Endothelial cell of umbilical vein (primary cell): ENCODE measurements around the gene CD80. TPM values are rescaled to one million over a fixed set of nuclear protein-coding genes. Genes with fewer than 3 reads are reported as not detected.

Source experiments
- BruUV-seq: library from RNA; stranded (reverse); fragments of 400-500 nt; replicated peaks from 2 replicates; lab custom pipeline; 2021; lab: Mats Ljungman, UMichigan
- CTCF ChIA-PET: fragments of 300-600, 350-600 bp; sonication (Branson Sonifier 250); formaldehyde crosslinking; loops from one replicate; lab custom pipeline; 2021; ENCODE audit warnings: antibody characterized with exemption, inconsistent platforms; lab: Charles Lee
- POLR2A ChIA-PET: fragments of 300-600, 350-600 bp; sonication (Branson Sonifier 250); formaldehyde crosslinking; loops from one replicate; lab custom pipeline; 2021; ENCODE audit warnings: antibody characterized with exemption, inconsistent platforms; lab: Charles Lee
- DNase-seq: peaks from one replicate; pipeline ENCODE4 v3.0.0-alpha.2; 2011; ENCODE audit warnings: low read depth, low spot score
- FAIRE-seq: peaks from 2 replicates; lab custom pipeline; 2011; peaks lifted over from hg19 to GRCh38; lab: Jason Lieb, UNC
- H2AFZ ChIP-seq: 2 replicates; pipeline ENCODE4 v1.6.0; 2012; ENCODE audit warnings: low read depth, low read length, control low read depth, inconsistent platforms
- H3K27ac ChIP-seq: 2 replicates; pipeline ENCODE4 v1.5.1; 2011; ENCODE audit warnings: low read depth, mild to moderate bottlenecking, control low read depth, low read length, moderate library complexity; ENCODE audit not compliant: insufficient read depth
- H3K27me3 ChIP-seq, 2 experiments: 2 replicates each; pipeline versions ENCODE4 v1.6.0 to v1.6.1; 2011; ENCODE audit warnings: low read length in 2 of 2, mixed read lengths in 1 of 2; ENCODE audit not compliant: control insufficient read depth in 2 of 2, insufficient read depth in 2 of 2
- H3K36me3 ChIP-seq, 2 experiments: 2 replicates in 1 of 2; 3 replicates in 1 of 2; pipeline ENCODE4 v1.5.1; 2011; ENCODE audit warnings: low read length in 2 of 2, mild to moderate bottlenecking in 1 of 2, moderate library complexity in 1 of 2; ENCODE audit not compliant: control insufficient read depth in 2 of 2, insufficient read depth in 2 of 2; ENCODE audit errors: extremely low read depth in 1 of 2
- H3K4me1 ChIP-seq: 3 replicates; pipeline ENCODE4 v1.5.1; 2011; ENCODE audit warnings: mild to moderate bottlenecking, low read length; ENCODE audit not compliant: control insufficient read depth, insufficient read depth; ENCODE audit errors: extremely low read depth
- H3K4me2 ChIP-seq: 2 replicates; pipeline ENCODE4 v1.6.1; 2011; ENCODE audit warnings: low read length, control low read depth, mixed read lengths; ENCODE audit not compliant: insufficient read depth
- H3K4me3 ChIP-seq, 3 experiments: fragments of 200-600 bp in 1 of 3; sonication (generic), shearing (Covaris generic) in 1 of 3; replicated peaks in 1 of 3; 2 replicates each; pipeline ENCODE4 v1.5.1; 2011 to 2016; ENCODE audit warnings: control low read depth in 3 of 3, low read length in 3 of 3, mild to moderate bottlenecking in 2 of 3, inconsistent platforms in 1 of 3, low read depth in 1 of 3, moderate library complexity in 1 of 3; ENCODE audit not compliant: insufficient read depth in 1 of 3
- H3K79me2 ChIP-seq: 2 replicates; pipeline ENCODE4 v1.6.0; 2012; ENCODE audit warnings: low read length, inconsistent platforms; ENCODE audit not compliant: control insufficient read depth, insufficient read depth
- H3K9ac ChIP-seq: replicated peaks from 2 replicates; pipeline ENCODE3; 2011; ENCODE audit warnings: low read length, control low read depth; ENCODE audit not compliant: insufficient read depth; ENCODE audit errors: extremely low read depth
- H3K9me1 ChIP-seq: replicated peaks from 3 replicates; pipeline ENCODE4 v1.6.0; 2011; ENCODE audit warnings: mild to moderate bottlenecking, low read length; ENCODE audit not compliant: control insufficient read depth, insufficient read depth; ENCODE audit errors: extremely low read depth
- H3K9me3 ChIP-seq: replicated peaks from 2 replicates; pipeline ENCODE4 v1.5.1; 2012; ENCODE audit warnings: low read length, inconsistent platforms; ENCODE audit not compliant: control insufficient read depth, insufficient read depth
- H4K20me1 ChIP-seq: replicated peaks from 2 replicates; pipeline ENCODE3; 2011; ENCODE audit warnings: mild to moderate bottlenecking, low read length; ENCODE audit not compliant: control insufficient read depth, insufficient read depth; ENCODE audit errors: extremely low read depth
- EZH2 ChIP-seq: IDR thresholded peaks from 2 replicates; pipeline ENCODE4 v1.6.1; 2012; ENCODE audit warnings: borderline replicate concordance, low read depth, mild to moderate bottlenecking, moderate library complexity, low read length, inconsistent platforms; ENCODE audit not compliant: severe bottlenecking
- FOS ChIP-seq: IDR thresholded peaks from 2 replicates; pipeline ENCODE4 v1.6.1; 2011; ENCODE audit warnings: mild to moderate bottlenecking, low read length, moderate library complexity, borderline replicate concordance; ENCODE audit not compliant: insufficient read depth
- GATA2 ChIP-seq: IDR thresholded peaks from 2 replicates; pipeline ENCODE4 v1.7.0; 2011; ENCODE audit warnings: low read depth, mild to moderate bottlenecking, moderate library complexity, mixed read lengths, low read length; ENCODE audit not compliant: insufficient read length, insufficient read depth
- JUN ChIP-seq: IDR thresholded peaks from 2 replicates; pipeline ENCODE4 v1.6.1; 2011; ENCODE audit warnings: borderline replicate concordance, low read depth; ENCODE audit not compliant: insufficient read length, insufficient read depth
- MAX ChIP-seq: IDR thresholded peaks from 2 replicates; pipeline ENCODE4 v1.6.1; 2011; ENCODE audit not compliant: insufficient read depth, insufficient read length
- MYC ChIP-seq: IDR thresholded peaks from one replicate; pipeline ENCODE4 v1.6.1; 2011; ENCODE audit warnings: mild to moderate bottlenecking, low read depth, low read length
- POLR2A ChIP-seq: IDR thresholded peaks from 2 replicates; pipeline ENCODE4 v1.6.1; 2012; ENCODE audit warnings: low read depth, mild to moderate bottlenecking, control low read depth, low read length
- POLR2AphosphoS5 ChIP-seq: IDR thresholded peaks from 2 replicates; pipeline ENCODE4 v1.6.1; 2012; ENCODE audit warnings: low read depth, mild to moderate bottlenecking, control low read depth, low read length, moderate library complexity; ENCODE audit not compliant: insufficient read depth
- dilution Hi-C: fragments of 300-500 bp; cut with MboI; formaldehyde crosslinking; loops from one replicate; pipeline ENCODE4 v1.15.0; 2019; ENCODE audit warnings: low sequenced_read_pairs; ENCODE audit not compliant: extremely low pct_ligation_motif_present
- intact Hi-C: fragments of 100-400 bp; cut with micrococcal nuclease; formaldehyde crosslinking; loops from one replicate; pipeline ENCODE4 v1.10.0; 2022
- polyA plus RNA-seq, 4 experiments: library from polyadenylated mRNA; depleted of rRNA in 3 of 4; stranded (reverse) in 3 of 4; unstranded in 1 of 4; fragments of >200 nt; gene quantifications; 2 replicates each; pipeline versions ENCODE4 v1.2.1 to v1.2.3, GENCODE V29; 2011 to 2012; ENCODE audit warnings: missing spikeins in 1 of 4
- total RNA-seq: library from RNA; stranded (reverse); gene quantifications from 2 replicates; pipeline ENCODE4 v1.2.3, GENCODE V29; 2021
- TF ChIP-seq, protein P1 (sequence below), 2 donors: IDR thresholded peaks; 1 replicate in 1 of 2; 2 replicates in 1 of 2; pipeline ENCODE4 v1.5.1; 2011; ENCODE audit warnings: low read length in 2 of 2, mild to moderate bottlenecking in 2 of 2, moderate library complexity in 2 of 2, control low read depth in 1 of 2, inconsistent platforms in 1 of 2, low read depth in 1 of 2; ENCODE audit not compliant: insufficient read depth in 1 of 2; ENCODE audit errors: extremely low read depth in 1 of 2

The CD80 gene
- total and polyA plus RNA-seq, 2 donors (not counting 3 experiments of a cell fraction or from before 2014, with no cell fraction given), result not detected

- dilution Hi-C loops (no loop called here), intact Hi-C loops (no loop called here)
- Histone ChIP-seq H3K9ac (no peak overlapping the region), H2AFZ (no peak overlapping the region), H3K36me3 (peaks cover 6 to 9% of the 10 kb centered on the region in 2 experiments), H3K4me3 (no peak overlapping the region), H3K4me1 (no peaks in the 10 kb centered on the region), H3K27ac (no peak overlapping the region), H3K4me2 (no peak overlapping the region), H3K79me2 (no peaks in the 10 kb centered on the region), H3K9me3 (no peaks in the 10 kb centered on the region), H3K27me3 (no peaks in the 10 kb centered on the region), H4K20me1 (no peaks in the 10 kb centered on the region), H3K9me1 (no peaks in the 10 kb centered on the region)
- no TSS peak for BruUV-seq
- POLR2A ChIA-PET, result interaction anchor here (0.7 kb wide), 1 partner anchor 297 kb away, joined by 3 read pairs; no protein-coding TSS in a partner anchor
- no peak for FAIRE-seq
- no peak for TF ChIP-seq FOS
- no peak for TF ChIP-seq MAX
- TF ChIP-seq, protein P1, sequence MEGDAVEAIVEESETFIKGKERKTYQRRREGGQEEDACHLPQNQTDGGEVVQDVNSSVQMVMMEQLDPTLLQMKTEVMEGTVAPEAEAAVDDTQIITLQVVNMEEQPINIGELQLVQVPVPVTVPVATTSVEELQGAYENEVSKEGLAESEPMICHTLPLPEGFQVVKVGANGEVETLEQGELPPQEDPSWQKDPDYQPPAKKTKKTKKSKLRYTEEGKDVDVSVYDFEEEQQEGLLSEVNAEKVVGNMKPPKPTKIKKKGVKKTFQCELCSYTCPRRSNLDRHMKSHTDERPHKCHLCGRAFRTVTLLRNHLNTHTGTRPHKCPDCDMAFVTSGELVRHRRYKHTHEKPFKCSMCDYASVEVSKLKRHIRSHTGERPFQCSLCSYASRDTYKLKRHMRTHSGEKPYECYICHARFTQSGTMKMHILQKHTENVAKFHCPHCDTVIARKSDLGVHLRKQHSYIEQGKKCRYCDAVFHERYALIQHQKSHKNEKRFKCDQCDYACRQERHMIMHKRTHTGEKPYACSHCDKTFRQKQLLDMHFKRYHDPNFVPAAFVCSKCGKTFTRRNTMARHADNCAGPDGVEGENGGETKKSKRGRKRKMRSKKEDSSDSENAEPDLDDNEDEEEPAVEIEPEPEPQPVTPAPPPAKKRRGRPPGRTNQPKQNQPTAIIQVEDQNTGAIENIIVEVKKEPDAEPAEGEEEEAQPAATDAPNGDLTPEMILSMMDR (IDR thresholded peaks at IDR 0.05; ENCODE audit: extremely low read depth in 1 of 2, insufficient read depth in 1 of 2, low read depth in 1 of 2, low read length in 2 of 2), result no peak
- TF ChIP-seq POLR2AphosphoS5, result no peak
- no peak for TF ChIP-seq MYC
- no peak for TF ChIP-seq JUN
- no peak for TF ChIP-seq GATA2
- TF ChIP-seq EZH2, result no peak
- TF ChIP-seq POLR2A, result no peak
- CTCF ChIA-PET, result interaction anchor here (0.8 to 2.5 kb wide), 2 partner anchors 17 to 200 kb away, joined by 3 to 7 read pairs; partner anchors contain the start of gene TMEM39A
- DNase-seq, result no peak
Measured at GRCh38 chr3:119481079-119481478, 78.3 kb downstream of the CD80 start.

Other genes starting within 250 kb of the CD80 start
- 53.0 and 56.0 TPM in 2 replicates for gene TMEM39A, start 96.0 kb downstream of the CD80 start, total RNA-seq
- 43.6 and 44.6 TPM in 2 replicates for gene TMEM39A, start 96.0 kb downstream of the CD80 start, polyA plus RNA-seq
- gene POGLUT1, start 90.7 kb downstream of the CD80 start, total RNA-seq, result 17.8 and 25.0 TPM in 2 replicates
- 7.5 and 9.5 TPM in 2 replicates for gene POGLUT1, start 90.7 kb downstream of the CD80 start, polyA plus RNA-seq
- gene TIMMDC1, start 61.1 kb downstream of the CD80 start, total RNA-seq, result 76.2 and 80.8 TPM in 2 replicates
- 49.2 and 61.4 TPM in 2 replicates for gene TIMMDC1, start 61.1 kb downstream of the CD80 start, polyA plus RNA-seq
- gene ADPRH, start 19.9 kb upstream of the CD80 start, total RNA-seq, result 6.0 and 8.0 TPM in 2 replicates
- gene ADPRH, start 19.9 kb upstream of the CD80 start, polyA plus RNA-seq, result 3.3 and 3.5 TPM in 2 replicates
- gene PLA1A, start 38.3 kb upstream of the CD80 start, total RNA-seq, result not detected in 2 replicates
- gene PLA1A, start 38.3 kb upstream of the CD80 start, polyA plus RNA-seq, result 0.07 and 0.14 TPM in 2 replicates
- gene POPDC2, start 101.0 kb upstream of the CD80 start, total RNA-seq, result 0.66 TPM in 1 of 2 replicates, not detected in the other
- 0.57 and 1.3 TPM in 2 replicates for gene POPDC2, start 101.0 kb upstream of the CD80 start, polyA plus RNA-seq
- 31.3 and 37.6 TPM in 2 replicates for gene COX17, start 117.8 kb upstream of the CD80 start, total RNA-seq
- 15.3 and 19.8 TPM in 2 replicates for gene COX17, start 117.8 kb upstream of the CD80 start, polyA plus RNA-seq
- 0.40 and 0.51 TPM in 2 replicates for gene CFAP91, start 143.4 kb upstream of the CD80 start, total RNA-seq
- 0.54 and 1.0 TPM in 2 replicates for gene CFAP91, start 143.4 kb upstream of the CD80 start, polyA plus RNA-seq
- not detected in 2 replicates for gene NR1I2, start 222.5 kb upstream of the CD80 start, total RNA-seq
- 0.03 TPM in 2 replicates for gene NR1I2, start 222.5 kb upstream of the CD80 start, polyA plus RNA-seq